ENCODE results near the gene MSMP. TPM values are rescaled to one million over a fixed set of nuclear protein-coding genes. Genes with fewer than 3 reads are reported as not detected.

Gene MSMP
- total and polyA plus RNA-seq, 2 donors (not counting 1 experiment from before 2014, with no cell fraction given), result 2.3 to 3.9 TPM

DNA sequence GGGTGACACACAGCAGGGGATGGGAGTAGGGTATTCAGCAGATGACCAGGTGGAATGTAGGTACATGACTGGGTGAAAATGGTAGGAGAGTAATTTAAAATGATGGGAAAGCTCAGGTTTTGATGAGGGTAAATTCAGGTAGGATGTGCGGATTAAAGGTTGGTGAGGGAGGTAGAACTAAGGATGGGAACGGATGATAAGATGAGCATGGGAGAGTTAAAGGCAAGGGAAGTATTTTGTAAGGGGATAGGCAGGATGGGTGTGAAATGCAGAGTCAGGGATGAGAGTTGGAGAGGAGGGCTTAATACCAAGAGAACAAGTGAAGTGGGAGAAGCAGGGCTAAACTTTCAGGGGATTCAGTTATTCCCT lies 23.6 kb downstream of the MSMP start:
- intact Hi-C loops (cut with micrococcal nuclease), result loop anchor here (5.0 to 10.0 kb wide), 4 partner anchors 462 to 1913 kb away; partner anchors contain the start of genes CLTA, FANCG, UBE2R2 and VCP
- Mint-ChIP-seq H3K4me3 (no peak overlapping the region), H3K9me3 (ENCODE audit: insufficient read depth) (no peaks in the 10 kb centered on the region), H3K4me1 (peaks cover 14% of the 10 kb centered on the region), H3K27me3 (no peaks in the 10 kb centered on the region), H3K27ac (no peak overlapping the region)
- Histone ChIP-seq H3K9me3 (ENCODE audit: control extremely low read depth in 1 of 3, control insufficient read depth in 2 of 3, insufficient read depth in 1 of 3, low read length in 2 of 3) (no peaks in the 10 kb centered on the region), H3K27me3 (replicated peaks in 1 of 4; ENCODE audit: control extremely low read depth in 1 of 4, control insufficient read depth in 3 of 4, insufficient read depth in 4 of 4, low read length in 3 of 4) (no peaks in the 10 kb centered on the region), H3K36me3 (replicated peaks in 1 of 2; ENCODE audit: control extremely low read depth in 1 of 2, control insufficient read depth in 1 of 2, extremely low read depth in 1 of 2, insufficient read depth in 2 of 2, low read length in 1 of 2) (peaks cover 1 to 37% of the 10 kb centered on the region in 2 experiments), H3K27ac (ENCODE audit: low read length in 2 of 2) (peak overlapping the region; percentile 69 to 92), H4K20me1 (ENCODE audit: control insufficient read depth, insufficient read depth, low read length, poor library complexity, severe bottlenecking) (peaks cover 47% of the 10 kb centered on the region), H3K4me2 (replicated peaks; ENCODE audit: low read depth, low read length, poor library complexity, severe bottlenecking) (peak overlapping the region; percentile 89), H3K4me1 (ENCODE audit: control insufficient read depth in 2 of 2, insufficient read depth in 2 of 2, low read length in 2 of 2) (peaks cover 63 to 67% of the 10 kb centered on the region in 2 donors), H3K79me2 (ENCODE audit: control insufficient read depth, insufficient read depth, low read length) (peaks cover 76% of the 10 kb centered on the region), H3K4me3 (ENCODE audit: control extremely low read depth in 1 of 5, extremely low read depth in 1 of 5, insufficient read depth in 1 of 5, low read depth in 2 of 5, low read length in 4 of 5) (peak overlapping the region; percentile 52 to 87 (median 82)), H3K9ac (ENCODE audit: low read length) (peak overlapping the region; percentile 84), H2AFZ (ENCODE audit: insufficient read depth, low read depth, low read length, poor library complexity, severe bottlenecking) (no peak overlapping the region)
- no peak for TF ChIP-seq EZH2 (IDR thresholded peaks at IDR 0.05; ENCODE audit: borderline replicate concordance, insufficient read depth, low read depth, low read length, poor library complexity, severe bottlenecking)
- TF ChIP-seq, protein P1, sequence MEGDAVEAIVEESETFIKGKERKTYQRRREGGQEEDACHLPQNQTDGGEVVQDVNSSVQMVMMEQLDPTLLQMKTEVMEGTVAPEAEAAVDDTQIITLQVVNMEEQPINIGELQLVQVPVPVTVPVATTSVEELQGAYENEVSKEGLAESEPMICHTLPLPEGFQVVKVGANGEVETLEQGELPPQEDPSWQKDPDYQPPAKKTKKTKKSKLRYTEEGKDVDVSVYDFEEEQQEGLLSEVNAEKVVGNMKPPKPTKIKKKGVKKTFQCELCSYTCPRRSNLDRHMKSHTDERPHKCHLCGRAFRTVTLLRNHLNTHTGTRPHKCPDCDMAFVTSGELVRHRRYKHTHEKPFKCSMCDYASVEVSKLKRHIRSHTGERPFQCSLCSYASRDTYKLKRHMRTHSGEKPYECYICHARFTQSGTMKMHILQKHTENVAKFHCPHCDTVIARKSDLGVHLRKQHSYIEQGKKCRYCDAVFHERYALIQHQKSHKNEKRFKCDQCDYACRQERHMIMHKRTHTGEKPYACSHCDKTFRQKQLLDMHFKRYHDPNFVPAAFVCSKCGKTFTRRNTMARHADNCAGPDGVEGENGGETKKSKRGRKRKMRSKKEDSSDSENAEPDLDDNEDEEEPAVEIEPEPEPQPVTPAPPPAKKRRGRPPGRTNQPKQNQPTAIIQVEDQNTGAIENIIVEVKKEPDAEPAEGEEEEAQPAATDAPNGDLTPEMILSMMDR (IDR thresholded peaks at IDR 0.05), result no peak
- DNase-seq (no peak), ATAC-seq (ENCODE audit: low read depth) (no peak)
- WGBS (ENCODE audit: insufficient coverage), result 86% methylated on average over 2 of the region's 2 CpGs
- CTCF ChIA-PET, result interaction anchor here (0.9 to 9.7 kb wide), 16 partner anchors 11 to 152 kb away, joined by 3 to 142 read pairs (median 10); partner anchors contain the start of genes CCDC107, GBA2, HINT2 and RGP1
- POLR2A ChIA-PET, result interaction anchor here (0.5 to 4.4 kb wide), 2 partner anchors 12 to 116 kb away, joined by 3 to 21 read pairs; no protein-coding TSS in a partner anchor
